ENCODE data around the gene CEP70. TPM values are rescaled to one million over a fixed set of nuclear protein-coding genes. Genes with fewer than 3 reads are reported as not detected.

CEP70 gene
- polyA plus RNA-seq, 1 experiment, result 14.6 TPM

DNA sequence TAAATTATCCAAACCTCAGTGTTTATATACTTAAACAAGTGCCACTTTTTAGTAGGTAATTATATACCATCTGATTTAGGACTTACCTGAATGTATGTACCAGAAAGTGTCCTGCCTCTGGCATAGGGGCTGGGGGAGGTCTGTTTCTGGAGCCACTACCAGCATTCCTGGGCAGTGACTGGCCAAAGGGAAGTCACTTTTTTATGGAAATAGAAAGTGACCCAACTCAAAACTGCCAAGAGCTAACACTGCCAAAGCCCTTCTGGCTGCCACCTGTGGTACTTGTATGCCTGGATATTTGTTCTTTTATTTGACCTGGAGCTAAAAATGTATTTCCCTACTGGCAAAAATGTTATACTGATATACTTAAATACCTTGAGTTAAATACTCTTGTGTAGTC, 116.9 kb downstream of the CEP70 start:
- CTCF ChIA-PET, result interaction anchor here (1.4 to 9.7 kb wide), 3 partner anchors 117 to 447 kb away, joined by 4 to 154 read pairs (median 76); partner anchors contain the start of gene CEP70
- H3K27ac ChIP-seq (ENCODE audit: low read depth, low read length), result no peak overlapping the region
- POLR2A ChIA-PET, result no interaction called here
- no peaks in the 10 kb centered on the region for H3K9me3 ChIP-seq (ENCODE audit: control insufficient read depth, insufficient read depth, low read length)
- no peak for DNase-seq (ENCODE audit: low read depth, low spot score)
- H3K27me3 ChIP-seq (ENCODE audit: control insufficient read depth, insufficient read depth, low read length), result no peaks in the 10 kb centered on the region
- no peak overlapping the region for H3K4me3 ChIP-seq (ENCODE audit: low read depth, low read length)
- TF ChIP-seq, protein P1, sequence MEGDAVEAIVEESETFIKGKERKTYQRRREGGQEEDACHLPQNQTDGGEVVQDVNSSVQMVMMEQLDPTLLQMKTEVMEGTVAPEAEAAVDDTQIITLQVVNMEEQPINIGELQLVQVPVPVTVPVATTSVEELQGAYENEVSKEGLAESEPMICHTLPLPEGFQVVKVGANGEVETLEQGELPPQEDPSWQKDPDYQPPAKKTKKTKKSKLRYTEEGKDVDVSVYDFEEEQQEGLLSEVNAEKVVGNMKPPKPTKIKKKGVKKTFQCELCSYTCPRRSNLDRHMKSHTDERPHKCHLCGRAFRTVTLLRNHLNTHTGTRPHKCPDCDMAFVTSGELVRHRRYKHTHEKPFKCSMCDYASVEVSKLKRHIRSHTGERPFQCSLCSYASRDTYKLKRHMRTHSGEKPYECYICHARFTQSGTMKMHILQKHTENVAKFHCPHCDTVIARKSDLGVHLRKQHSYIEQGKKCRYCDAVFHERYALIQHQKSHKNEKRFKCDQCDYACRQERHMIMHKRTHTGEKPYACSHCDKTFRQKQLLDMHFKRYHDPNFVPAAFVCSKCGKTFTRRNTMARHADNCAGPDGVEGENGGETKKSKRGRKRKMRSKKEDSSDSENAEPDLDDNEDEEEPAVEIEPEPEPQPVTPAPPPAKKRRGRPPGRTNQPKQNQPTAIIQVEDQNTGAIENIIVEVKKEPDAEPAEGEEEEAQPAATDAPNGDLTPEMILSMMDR (IDR thresholded peaks at IDR 0.05; ENCODE audit: low read depth, low read length), result no peak

GRCh38 chr3:138476526-138476925, 117.5 kb downstream of the CEP70 start:
- H3K9me3 ChIP-seq (ENCODE audit: control insufficient read depth, insufficient read depth, low read length), result no peaks in the 10 kb centered on the region
- TF ChIP-seq, protein P1 (IDR thresholded peaks at IDR 0.05; ENCODE audit: low read depth, low read length), result no peak
- no peak for DNase-seq (ENCODE audit: low read depth, low spot score)
- no peaks in the 10 kb centered on the region for H3K27me3 ChIP-seq (ENCODE audit: control insufficient read depth, insufficient read depth, low read length)
- POLR2A ChIA-PET, result no interaction called here
- H3K4me3 ChIP-seq (ENCODE audit: low read depth, low read length), result no peak overlapping the region
- no peak overlapping the region for H3K27ac ChIP-seq (ENCODE audit: low read depth, low read length)
- CTCF ChIA-PET, result interaction anchor here (0.6 to 9.7 kb wide), 3 partner anchors 441 to 448 kb away, joined by 4 to 154 read pairs (median 76); no protein-coding TSS in a partner anchor

DNA sequence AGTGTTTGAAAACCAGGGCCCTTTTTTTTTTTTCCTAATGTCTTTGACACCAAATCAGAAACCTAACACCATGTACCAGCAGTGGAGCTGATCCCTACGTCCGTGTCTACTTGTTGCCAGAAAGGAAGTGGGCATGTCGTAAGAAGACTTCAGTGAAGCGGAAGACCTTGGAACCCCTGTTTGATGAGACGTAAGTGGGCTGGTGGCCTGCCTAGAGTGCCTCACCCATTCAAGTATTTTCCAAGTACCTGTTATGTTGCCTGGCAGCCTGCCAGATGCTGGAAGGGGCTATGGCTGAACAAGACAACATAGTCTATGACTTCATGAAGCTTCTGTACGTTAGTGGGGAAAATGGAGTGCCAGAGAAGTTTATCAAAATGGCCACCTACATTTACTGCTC, 119.9 kb downstream of the CEP70 start:
- Histone ChIP-seq H3K27ac (ENCODE audit: low read depth, low read length) (no peak overlapping the region), H3K9me3 (ENCODE audit: control insufficient read depth, insufficient read depth, low read length) (no peaks in the 10 kb centered on the region), H3K4me3 (ENCODE audit: low read depth, low read length) (no peak overlapping the region), H3K27me3 (ENCODE audit: control insufficient read depth, insufficient read depth, low read length) (peaks cover 4% of the 10 kb centered on the region)
- CTCF ChIA-PET, result interaction anchor here (1.0 to 9.7 kb wide), 3 partner anchors 11 to 449 kb away, joined by 3 to 154 read pairs (median 5); no protein-coding TSS in a partner anchor
- POLR2A ChIA-PET, result no interaction called here
- no peak for DNase-seq (ENCODE audit: low read depth, low spot score)
- TF ChIP-seq, protein P1 (IDR thresholded peaks at IDR 0.05; ENCODE audit: low read depth, low read length), result no peak

DNA sequence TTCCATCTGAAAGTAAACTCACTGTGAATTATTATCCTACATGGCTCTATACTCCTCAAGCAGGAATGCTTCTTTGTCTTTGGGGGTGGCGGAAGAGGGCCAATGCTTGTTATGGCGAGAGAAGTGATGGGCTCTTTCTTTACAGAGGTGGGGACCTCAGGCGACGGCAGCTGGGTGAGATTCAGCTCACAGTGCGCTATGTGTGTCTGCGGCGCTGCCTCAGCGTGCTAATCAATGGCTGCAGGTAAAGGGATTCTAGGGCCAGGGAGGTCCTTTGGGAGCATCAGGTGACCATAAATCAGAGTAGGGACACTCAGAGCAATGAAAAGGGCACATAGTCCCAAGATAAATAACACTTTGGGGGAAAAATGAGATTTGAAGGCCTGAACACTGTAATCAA, 120.7 kb downstream of the CEP70 start:
- ChIA-PET POLR2A (no interaction called here), CTCF (no interaction called here)
- TF ChIP-seq, protein P1 (IDR thresholded peaks at IDR 0.05; ENCODE audit: low read depth, low read length), result no peak
- Histone ChIP-seq H3K9me3 (ENCODE audit: control insufficient read depth, insufficient read depth, low read length) (no peaks in the 10 kb centered on the region), H3K4me3 (ENCODE audit: low read depth, low read length) (no peak overlapping the region), H3K27ac (ENCODE audit: low read depth, low read length) (no peak overlapping the region), H3K27me3 (ENCODE audit: control insufficient read depth, insufficient read depth, low read length) (peaks cover 8% of the 10 kb centered on the region)
- DNase-seq (ENCODE audit: low read depth, low spot score), result no peak

GRCh38 chr3:138472141-138472825, 121.8 kb downstream of the CEP70 start:
- no peak for DNase-seq (ENCODE audit: low read depth, low spot score)
- TF ChIP-seq, protein P1 (IDR thresholded peaks at IDR 0.05; ENCODE audit: low read depth, low read length), result no peak
- peaks cover 13% of the 10 kb centered on the region for H3K27me3 ChIP-seq (ENCODE audit: control insufficient read depth, insufficient read depth, low read length)
- H3K9me3 ChIP-seq (ENCODE audit: control insufficient read depth, insufficient read depth, low read length), result no peaks in the 10 kb centered on the region
- H3K4me3 ChIP-seq (ENCODE audit: low read depth, low read length), result no peak overlapping the region
- ChIA-PET POLR2A (no interaction called here), CTCF (interaction anchor here (1.6 kb wide), 2 partner anchors 443 to 451 kb away, joined by 8 to 10 read pairs; no protein-coding TSS in a partner anchor)
- no peak overlapping the region for H3K27ac ChIP-seq (ENCODE audit: low read depth, low read length)

All from AG04450 (cell line).